Upper lobe of left lung (tissue), 4 donors: ENCODE measurements around the gene FXYD4.

Experiments
- CTCF ChIP-seq, 6 experiments: fragments of 450-650 bp in 4 of 6; fragments of 200-600 bp in 2 of 6; sonication (generic) in 2 of 6; IDR thresholded peaks; one replicate each; pipeline ENCODE4 v1.5.1; 2016 to 2019; ENCODE audit warnings: antibody characterized with exemption in 6 of 6
- EP300 ChIP-seq, 4 donors: sonication (generic); formaldehyde crosslinking; IDR thresholded peaks; one replicate each; pipeline ENCODE4 v1.5.1; 2017; ENCODE audit warnings: antibody characterized with exemption in 4 of 4, control low read depth in 2 of 4
- POLR2A ChIP-seq, 4 donors: fragments of 450-650 bp; IDR thresholded peaks; one replicate each; pipeline ENCODE4 v1.5.1; 2016 to 2017; ENCODE audit warnings: antibody characterized with exemption in 4 of 4, mild to moderate bottlenecking in 2 of 4
- POLR2AphosphoS5 ChIP-seq, 2 donors: sonication (generic); formaldehyde crosslinking; IDR thresholded peaks; one replicate each; pipeline ENCODE4 v1.5.1; 2017; ENCODE audit warnings: antibody characterized with exemption in 2 of 2

DNA sequence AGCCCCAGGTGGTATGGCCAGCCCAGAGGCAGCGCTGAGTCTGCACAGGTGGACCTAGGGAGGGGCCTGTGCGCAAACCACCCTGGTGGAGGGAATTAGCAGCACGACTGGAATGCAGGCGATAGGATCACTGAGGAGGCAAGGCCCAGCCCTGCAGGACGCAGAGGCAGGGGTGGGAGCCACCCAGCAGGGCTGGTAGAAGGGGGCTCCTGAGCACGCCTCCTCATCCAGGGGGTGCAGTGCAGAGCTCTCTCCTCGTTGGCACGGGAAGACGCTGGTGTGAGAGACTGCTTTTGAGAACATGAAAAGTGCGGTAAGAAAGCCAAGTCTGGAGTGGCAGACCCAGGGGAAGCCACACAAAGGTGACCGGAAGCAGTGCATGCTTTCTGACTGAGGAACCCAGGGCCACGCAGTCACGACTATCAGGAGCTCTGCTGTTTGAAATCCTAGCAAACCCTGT is 6.0 kb downstream of the FXYD4 start:
- no peak for TF ChIP-seq POLR2A (IDR thresholded peaks at IDR 0.05)
- peak in 4 of 6 experiments; percentile 30 to 72 (median 39) for TF ChIP-seq CTCF (IDR thresholded peaks at IDR 0.05)
- TF ChIP-seq EP300 (IDR thresholded peaks at IDR 0.05): no peak
- TF ChIP-seq POLR2AphosphoS5 (IDR thresholded peaks at IDR 0.05): no peak
